ENCODE data around the gene CLK2.

Gene CLK2

GRCh38 chr1:155300553-155301329 is 27.4 kb upstream of the CLK2 start:
- Histone ChIP-seq H3K4me3 (ENCODE audit: low read length) (no peak overlapping the region), H3K9ac (ENCODE audit: low read length) (no peak overlapping the region), H3K27me3 (replicated peaks; ENCODE audit: insufficient read depth, low read length) (no peaks in the 10 kb centered on the region), H3K4me2 (ENCODE audit: low read depth, low read length) (no peak overlapping the region), H3K4me1 (ENCODE audit: low read length) (peaks cover 15% of the 10 kb centered on the region), H3K27ac (ENCODE audit: low read length) (no peak overlapping the region), H3K79me2 (ENCODE audit: low read length) (no peaks in the 10 kb centered on the region), H2AFZ (ENCODE audit: low read length) (no peak overlapping the region), H4K20me1 (ENCODE audit: insufficient read depth, low read length) (no peaks in the 10 kb centered on the region), H3F3A (ENCODE audit: insufficient read depth, low read length) (peaks cover 13% of the 10 kb centered on the region), H3K9me2 (replicated peaks; ENCODE audit: insufficient read depth, low read length) (no peaks in the 10 kb centered on the region), H3K36me3 (replicated peaks; ENCODE audit: insufficient read depth, low read length) (no peaks in the 10 kb centered on the region), H3K9me3 (replicated peaks; ENCODE audit: insufficient read depth, low read length) (no peaks in the 10 kb centered on the region)
- TF ChIP-seq EZH2phosphoT487 (IDR thresholded peaks at IDR 0.05; ENCODE audit: low read length) (no peak), CTCF (IDR thresholded peaks at IDR 0.05; ENCODE audit: low read length) (no peak), EZH2 (optimal IDR thresholded peaks at IDR 0.05; ENCODE audit: low read depth, low read length) (no peak)
- DNase-seq: no peak

- no peak overlapping the region for H3K4me2 ChIP-seq (ENCODE audit: low read depth, low read length)
- H3K4me1 ChIP-seq (ENCODE audit: low read length): peaks cover 15% of the 10 kb centered on the region
- H3K27me3 ChIP-seq (replicated peaks; ENCODE audit: insufficient read depth, low read length): no peaks in the 10 kb centered on the region
- H3K27ac ChIP-seq (ENCODE audit: low read length): no peak overlapping the region
- DNase-seq: no peak
- H3K9me3 ChIP-seq (replicated peaks; ENCODE audit: insufficient read depth, low read length): no peaks in the 10 kb centered on the region
- H3K36me3 ChIP-seq (replicated peaks; ENCODE audit: insufficient read depth, low read length): no peaks in the 10 kb centered on the region
- H3K9me2 ChIP-seq (replicated peaks; ENCODE audit: insufficient read depth, low read length): no peaks in the 10 kb centered on the region
- no peak overlapping the region for H3K9ac ChIP-seq (ENCODE audit: low read length)
- no peaks in the 10 kb centered on the region for H3K79me2 ChIP-seq (ENCODE audit: low read length)
- H2AFZ ChIP-seq (ENCODE audit: low read length): no peak overlapping the region
- TF ChIP-seq CTCF (IDR thresholded peaks at IDR 0.05; ENCODE audit: low read length) (no peak), EZH2 (optimal IDR thresholded peaks at IDR 0.05; ENCODE audit: low read depth, low read length) (no peak), EZH2phosphoT487 (IDR thresholded peaks at IDR 0.05; ENCODE audit: low read length) (no peak)
- H3K4me3 ChIP-seq (ENCODE audit: low read length): no peak overlapping the region
- no peaks in the 10 kb centered on the region for H4K20me1 ChIP-seq (ENCODE audit: insufficient read depth, low read length)
- H3F3A ChIP-seq (ENCODE audit: insufficient read depth, low read length): peaks cover 13% of the 10 kb centered on the region
Measured at GRCh38 chr1:155300024-155300423, 26.7 kb upstream of the CLK2 start.

- Histone ChIP-seq H3K4me2 (ENCODE audit: low read depth, low read length) (peak overlapping the region; percentile 80), H3K4me3 (ENCODE audit: low read length) (peak overlapping the region; percentile 37), H4K20me1 (ENCODE audit: insufficient read depth, low read length) (no peaks in the 10 kb centered on the region), H3K9me2 (replicated peaks; ENCODE audit: insufficient read depth, low read length) (no peaks in the 10 kb centered on the region), H3K4me1 (ENCODE audit: low read length) (peaks cover 15% of the 10 kb centered on the region), H3F3A (ENCODE audit: insufficient read depth, low read length) (peaks cover 13% of the 10 kb centered on the region), H3K27ac (ENCODE audit: low read length) (peak overlapping the region; percentile 68), H3K9me3 (replicated peaks; ENCODE audit: insufficient read depth, low read length) (no peaks in the 10 kb centered on the region), H3K79me2 (ENCODE audit: low read length) (no peaks in the 10 kb centered on the region), H2AFZ (ENCODE audit: low read length) (peak overlapping the region; percentile 71), H3K9ac (ENCODE audit: low read length) (peak overlapping the region; percentile 37; the same call in 1 of the 2 replicates), H3K36me3 (replicated peaks; ENCODE audit: insufficient read depth, low read length) (no peaks in the 10 kb centered on the region), H3K27me3 (replicated peaks; ENCODE audit: insufficient read depth, low read length) (0 out of 2 replicates have a peak, but pooled peaks cover 6% of the 10 kb centered on the region)
- TF ChIP-seq CTCF (IDR thresholded peaks at IDR 0.05; ENCODE audit: low read length) (peak; percentile 28; the same call in 1 of the 2 replicates), EZH2 (optimal IDR thresholded peaks at IDR 0.05; ENCODE audit: low read depth, low read length) (no peak)
- DNase-seq: peak; percentile 83
Measured at GRCh38 chr1:155297384-155297783, 24.1 kb upstream of the CLK2 start.

All from MM.1S (cell line).